Astrocyte (in vitro differentiated cells and primary cell): ENCODE measurements around the gene BICRA. TPM values are rescaled to one million over a fixed set of nuclear protein-coding genes. Genes with fewer than 3 reads are reported as not detected.

Experiments used
- DNase-seq: peaks from one replicate; pipeline ENCODE4 v3.0.0-alpha.2; 2010; ENCODE audit warnings: low read depth
- FAIRE-seq: peaks from 2 replicates; lab custom pipeline; 2011; peaks lifted over from hg19 to GRCh38; lab: Jason Lieb, UNC
- H2AFZ ChIP-seq: 2 replicates; pipeline ENCODE4 v1.6.0; 2012; ENCODE audit warnings: low read depth, low read length, inconsistent platforms
- H3K27ac ChIP-seq: 2 replicates; pipeline ENCODE4 v1.5.1; 2011; ENCODE audit warnings: low read depth, low read length, inconsistent platforms
- H3K27me3 ChIP-seq: 2 replicates; pipeline ENCODE4 v1.6.0; 2011; ENCODE audit warnings: low read length, inconsistent platforms; ENCODE audit not compliant: insufficient read depth
- H3K36me3 ChIP-seq: 2 replicates; pipeline ENCODE4 v1.5.1; 2011; ENCODE audit warnings: low read length, inconsistent platforms; ENCODE audit not compliant: insufficient read depth
- H3K4me1 ChIP-seq: 2 replicates; pipeline ENCODE4 v1.5.1; 2011; ENCODE audit warnings: low read length, inconsistent platforms; ENCODE audit not compliant: insufficient read depth
- H3K4me2 ChIP-seq: 2 replicates; pipeline ENCODE4 v1.6.0; 2012; ENCODE audit warnings: low read length, inconsistent platforms
- H3K4me3 ChIP-seq: 2 replicates; pipeline ENCODE4 v1.5.1; 2011; ENCODE audit warnings: low read depth, mild to moderate bottlenecking, low read length, inconsistent platforms; ENCODE audit not compliant: insufficient read depth
- H3K79me2 ChIP-seq: 2 replicates; pipeline ENCODE4 v1.6.0; 2012; ENCODE audit warnings: mild to moderate bottlenecking, low read length, inconsistent platforms; ENCODE audit not compliant: insufficient read depth
- H3K9ac ChIP-seq: 2 replicates; pipeline ENCODE4 v1.6.0; 2012; ENCODE audit warnings: mild to moderate bottlenecking, low read length, inconsistent platforms
- H3K9me3 ChIP-seq: 2 replicates; pipeline ENCODE4 v1.5.1; 2012; ENCODE audit warnings: low read depth, mild to moderate bottlenecking, low read length, inconsistent platforms; ENCODE audit not compliant: insufficient read depth
- H4K20me1 ChIP-seq: 2 replicates; pipeline ENCODE4 v1.6.0; 2012; ENCODE audit warnings: low read length, inconsistent platforms; ENCODE audit not compliant: insufficient read depth
- H3K27ac Mint-ChIP-seq: one replicate; pipeline ENCODE4 v1.8.0; 2021; ENCODE audit warnings: mild to moderate bottlenecking, mixed read lengths; ENCODE audit not compliant: unreplicated experiment
- H3K27me3 Mint-ChIP-seq: one replicate; pipeline ENCODE4 v1.8.0; 2021; ENCODE audit warnings: low read depth, mixed read lengths; ENCODE audit not compliant: unreplicated experiment
- H3K36me3 Mint-ChIP-seq: one replicate; pipeline ENCODE4 v1.8.0; 2021; ENCODE audit warnings: low read depth, mixed read lengths; ENCODE audit not compliant: unreplicated experiment
- H3K4me1 Mint-ChIP-seq: one replicate; pipeline ENCODE4 v1.8.0; 2021; ENCODE audit warnings: low read depth, mixed read lengths; ENCODE audit not compliant: unreplicated experiment
- H3K4me3 Mint-ChIP-seq: one replicate; pipeline ENCODE4 v1.8.0; 2021; ENCODE audit warnings: mild to moderate bottlenecking, moderate library complexity, mixed read lengths; ENCODE audit not compliant: unreplicated experiment
- H3K9me3 Mint-ChIP-seq: one replicate; pipeline ENCODE4 v1.8.0; 2021; ENCODE audit warnings: mild to moderate bottlenecking, mixed read lengths; ENCODE audit not compliant: unreplicated experiment
- CTCF ChIP-seq: IDR thresholded peaks from 2 replicates; pipeline ENCODE4 v1.5.1; 2011; ENCODE audit warnings: low read depth, mild to moderate bottlenecking, inconsistent platforms, low read length, moderate library complexity; ENCODE audit not compliant: insufficient read depth
- EZH2 ChIP-seq: IDR thresholded peaks from 2 replicates; pipeline ENCODE4 v1.6.1; 2012; ENCODE audit warnings: mild to moderate bottlenecking, low read length, inconsistent platforms; ENCODE audit not compliant: insufficient read depth
- total RNA-seq: library from RNA; stranded (reverse); gene quantifications from 2 replicates; pipeline ENCODE4 v1.2.1, GENCODE V29; 2021

BICRA gene
- total RNA-seq, 1 donor from 2014 or later: 20.7 TPM

GRCh38 chr19:47671499-47671898 lies 62.6 kb downstream of the BICRA start:
- H3K4me3 ChIP-seq: no peak overlapping the region
- H3K9me3 Mint-ChIP-seq: no peaks in the 10 kb centered on the region
- H3K9ac ChIP-seq: no peak overlapping the region
- peaks cover 6% of the 10 kb centered on the region for H3K36me3 ChIP-seq
- no peak overlapping the region for H3K27ac Mint-ChIP-seq
- H3K4me2 ChIP-seq: no peak overlapping the region
- H3K4me3 Mint-ChIP-seq: no peak overlapping the region
- no peak overlapping the region for H3K27ac ChIP-seq
- H4K20me1 ChIP-seq: peaks cover 59% of the 10 kb centered on the region
- H3K79me2 ChIP-seq: peaks cover 43% of the 10 kb centered on the region
- H3K27me3 ChIP-seq: no peaks in the 10 kb centered on the region
- no peaks in the 10 kb centered on the region for H3K27me3 Mint-ChIP-seq
- no peak overlapping the region for H2AFZ ChIP-seq
- H3K36me3 Mint-ChIP-seq: peaks cover 25% of the 10 kb centered on the region
- no peaks in the 10 kb centered on the region for H3K4me1 ChIP-seq
- peaks cover 15% of the 10 kb centered on the region for H3K4me1 Mint-ChIP-seq
- H3K9me3 ChIP-seq: no peaks in the 10 kb centered on the region
- TF ChIP-seq CTCF (no peak), EZH2 (no peak)
- no peak for FAIRE-seq
- no peak for DNase-seq

- Histone ChIP-seq H3K4me3 (no peak overlapping the region), H3K9me3 (no peaks in the 10 kb centered on the region), H2AFZ (no peak overlapping the region), H3K4me2 (no peak overlapping the region), H4K20me1 (peaks cover 49% of the 10 kb centered on the region), H3K79me2 (peaks cover 27% of the 10 kb centered on the region), H3K9ac (no peak overlapping the region), H3K4me1 (no peaks in the 10 kb centered on the region), H3K36me3 (peaks cover 11% of the 10 kb centered on the region), H3K27me3 (no peaks in the 10 kb centered on the region), H3K27ac (no peak overlapping the region)
- H3K9me3 Mint-ChIP-seq: no peaks in the 10 kb centered on the region
- no peaks in the 10 kb centered on the region for H3K27me3 Mint-ChIP-seq
- H3K4me3 Mint-ChIP-seq: no peak overlapping the region
- H3K27ac Mint-ChIP-seq: no peak overlapping the region
- FAIRE-seq (no peak), DNase-seq (no peak)
- H3K4me1 Mint-ChIP-seq: peaks cover 1% of the 10 kb centered on the region
- H3K36me3 Mint-ChIP-seq: peaks cover 27% of the 10 kb centered on the region
- TF ChIP-seq EZH2: no peak
- TF ChIP-seq CTCF: no peak
These were observed 64.5 kb downstream of the BICRA start for GRCh38 chr19:47673426-47673825.

GRCh38 chr19:47674548-47674947 lies 65.6 kb downstream of the BICRA start:
- peaks cover 1% of the 10 kb centered on the region for H3K4me1 Mint-ChIP-seq
- H3K27me3 ChIP-seq: no peaks in the 10 kb centered on the region
- H3K79me2 ChIP-seq: peaks cover 19% of the 10 kb centered on the region
- no peak for FAIRE-seq
- peaks cover 31% of the 10 kb centered on the region for H3K36me3 Mint-ChIP-seq
- no peaks in the 10 kb centered on the region for H3K4me1 ChIP-seq
- no peak overlapping the region for H3K9ac ChIP-seq
- H3K9me3 Mint-ChIP-seq: no peaks in the 10 kb centered on the region
- peaks cover 11% of the 10 kb centered on the region for H3K36me3 ChIP-seq
- H3K4me3 Mint-ChIP-seq: no peak overlapping the region
- no peak overlapping the region for H2AFZ ChIP-seq
- no peaks in the 10 kb centered on the region for H3K27me3 Mint-ChIP-seq
- H4K20me1 ChIP-seq: peaks cover 47% of the 10 kb centered on the region
- no peak overlapping the region for H3K27ac ChIP-seq
- no peak overlapping the region for H3K27ac Mint-ChIP-seq
- no peaks in the 10 kb centered on the region for H3K9me3 ChIP-seq
- no peak for DNase-seq
- H3K4me3 ChIP-seq: no peak overlapping the region
- H3K4me2 ChIP-seq: no peak overlapping the region
- TF ChIP-seq EZH2 (no peak), CTCF (no peak)
